Measurements from ENCODE around the gene EXOSC5. TPM values are rescaled to one million over a fixed set of nuclear protein-coding genes. Genes with fewer than 3 reads are reported as not detected.
"Not testable (repeated sequence)": the region's sequence is repeated elsewhere in the genome, so short reads cannot be mapped to it uniquely, and the experiment has no call there.

Gene EXOSC5
- total RNA-seq, 4 donors from 2014 or later, result 11.4 to 16.0 (median 14.2) TPM

DNA sequence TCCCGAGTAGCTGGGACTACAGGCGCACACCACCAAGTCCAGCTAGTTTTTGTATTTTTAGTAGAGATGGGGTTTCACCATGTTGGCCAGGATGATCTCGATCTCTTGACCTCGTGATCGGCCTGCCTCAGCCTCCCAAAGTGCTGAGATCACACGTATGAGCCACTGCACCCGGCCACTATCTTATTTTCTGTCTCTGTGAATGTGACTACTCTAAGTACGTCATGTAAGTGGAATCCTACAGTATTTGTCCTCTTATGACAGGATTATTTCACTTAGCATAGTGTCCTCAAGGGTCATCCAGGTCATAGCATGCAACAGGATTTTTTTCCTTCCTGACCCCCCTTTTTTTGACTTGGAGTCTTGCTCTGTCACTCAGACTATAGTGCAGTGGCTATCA, 25.6 kb downstream of the EXOSC5 start:
- Histone ChIP-seq H3K36me3 (peaks cover 0 to 4% of the 10 kb centered on the region in 2 donors), H3K27me3 (no peaks in the 10 kb centered on the region), H3K4me1 (peaks cover 0 to 29% (median 8%) of the 10 kb centered on the region in 3 donors), H3K4me3 (no peak overlapping the region), H3K9me3 (no peaks in the 10 kb centered on the region), H3K27ac (no peak overlapping the region)
- no peak for ATAC-seq
- TF ChIP-seq CTCF (IDR thresholded peaks at IDR 0.05) (no peak), POLR2AphosphoS5 (IDR thresholded peaks at IDR 0.05) (no peak), POLR2A (IDR thresholded peaks at IDR 0.05) (no peak), EP300 (IDR thresholded peaks at IDR 0.05) (no peak)
- WGBS, 2 donors (ENCODE audit: low coverage in 1 of 2), result 96 to 97% methylated on average over 4 to 8 of the region's 8 CpGs

DNA sequence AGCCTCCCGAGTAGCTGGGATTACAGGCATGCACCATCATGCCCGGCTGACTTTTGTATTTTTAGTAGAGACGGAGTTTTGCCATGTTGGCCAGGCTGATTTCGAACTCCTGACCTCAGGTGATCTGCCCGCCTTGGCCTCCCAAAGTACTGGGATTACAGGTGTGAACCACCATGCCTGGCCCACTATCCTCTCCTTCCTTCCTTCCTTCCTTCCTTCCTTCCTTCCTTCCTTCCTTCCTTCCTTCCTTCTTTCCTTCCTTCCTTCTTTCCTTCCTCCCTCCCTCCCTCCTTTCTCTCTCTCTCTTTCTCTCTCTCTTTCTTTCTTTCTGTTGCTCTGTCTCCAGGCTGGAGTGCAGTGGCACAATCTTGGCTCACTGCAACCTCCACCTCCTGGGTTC, 26.0 kb downstream of the EXOSC5 start:
- not testable (repeated sequence) for H3K27ac ChIP-seq, H3K27me3 ChIP-seq, ATAC-seq, H3K9me3 ChIP-seq, H3K36me3 ChIP-seq, H3K4me3 ChIP-seq
- H3K4me1 ChIP-seq, result peaks cover 0 to 24% (median 8%) of the 10 kb centered on the region in 3 donors
- WGBS, 2 donors (ENCODE audit: low coverage in 1 of 2), result 95% methylated on average over 5 of the region's 5 CpGs; no CpG with 5 or more reads in 1 of the 2 donors

DNA sequence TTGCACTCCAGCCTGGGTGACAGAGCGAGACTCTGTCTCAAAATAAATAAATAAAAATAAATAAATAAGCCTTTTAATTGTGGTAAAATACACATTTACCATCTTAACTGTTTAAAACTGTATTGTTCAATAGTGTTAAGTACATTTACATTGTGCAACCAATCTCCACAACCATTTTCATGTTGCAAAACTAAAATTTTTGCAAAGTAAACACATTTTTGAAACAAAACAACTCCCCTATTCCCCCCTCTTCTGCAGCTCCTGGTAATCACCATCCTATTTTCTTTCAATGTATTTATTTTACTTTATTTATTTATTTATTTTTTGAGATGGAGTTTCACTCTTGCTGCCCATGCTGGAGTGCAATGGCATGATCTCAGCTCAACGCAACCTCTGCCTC, 27.4 kb downstream of the EXOSC5 start:
- H3K36me3 ChIP-seq, result peaks cover 0 to 4% of the 10 kb centered on the region in 2 donors
- ATAC-seq, result no peak
- H3K27ac ChIP-seq, result no peak overlapping the region
- H3K9me3 ChIP-seq, result no peaks in the 10 kb centered on the region
- no peaks in the 10 kb centered on the region for H3K27me3 ChIP-seq
- 100% methylated on average over 2 of the region's 2 CpGs; no CpG with 5 or more reads in 1 of the 2 donors for WGBS, 2 donors (ENCODE audit: low coverage in 1 of 2)
- TF ChIP-seq POLR2AphosphoS5 (IDR thresholded peaks at IDR 0.05) (no peak), EP300 (IDR thresholded peaks at IDR 0.05) (no peak)
- H3K4me1 ChIP-seq, result peaks cover 0 to 21% (median 8%) of the 10 kb centered on the region in 3 donors
- H3K4me3 ChIP-seq, result no peak overlapping the region

GRCh38 chr19:41367848-41368301, 29.3 kb downstream of the EXOSC5 start:
- Histone ChIP-seq H3K36me3 (peaks cover 0 to 4% of the 10 kb centered on the region in 2 donors), H3K4me1 (peaks cover 0 to 21% (median 0%) of the 10 kb centered on the region in 3 donors), H3K27ac (no peak overlapping the region), H3K9me3 (no peaks in the 10 kb centered on the region), H3K27me3 (no peaks in the 10 kb centered on the region), H3K4me3 (no peak overlapping the region)
- TF ChIP-seq EP300 (IDR thresholded peaks at IDR 0.05) (no peak), CTCF (IDR thresholded peaks at IDR 0.05) (no peak), POLR2AphosphoS5 (IDR thresholded peaks at IDR 0.05) (no peak), POLR2A (IDR thresholded peaks at IDR 0.05) (no peak)
- ATAC-seq, result no peak
- WGBS, 2 donors (ENCODE audit: low coverage in 1 of 2), result 23 to 55% methylated on average over 4 to 6 of the region's 6 CpGs

DNA sequence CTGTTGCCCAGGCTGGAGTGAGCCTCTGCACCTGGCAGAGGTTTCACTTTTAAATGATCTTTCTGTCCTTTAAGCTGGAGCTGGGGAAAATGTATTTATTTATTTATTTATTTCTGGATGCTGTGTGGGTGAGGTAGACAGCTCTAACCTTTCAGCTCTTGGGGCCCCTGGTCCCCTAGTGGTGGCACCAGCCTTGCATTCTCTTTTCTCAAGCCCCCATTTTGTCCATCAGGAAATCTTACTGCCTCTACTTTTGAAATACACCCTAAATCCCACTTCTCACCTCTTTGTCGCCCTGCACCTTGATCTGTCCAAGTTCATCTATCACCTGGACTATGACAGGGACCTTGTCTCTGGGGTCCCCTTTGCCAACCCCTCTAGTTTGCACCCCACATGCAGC, 31.1 kb downstream of the EXOSC5 start:
- Histone ChIP-seq H3K36me3 (peaks cover 0 to 4% of the 10 kb centered on the region in 2 donors), H3K4me3 (no peak overlapping the region), H3K27me3 (no peaks in the 10 kb centered on the region), H3K4me1 (peaks cover 0 to 26% (median 0%) of the 10 kb centered on the region in 3 donors), H3K9me3 (no peaks in the 10 kb centered on the region), H3K27ac (no peak overlapping the region)
- WGBS, 2 donors (ENCODE audit: low coverage in 1 of 2), result 100% methylated on average over 1 of the region's 1 CpG
- ATAC-seq, result no peak
- TF ChIP-seq CTCF (IDR thresholded peaks at IDR 0.05), result no peak
- no peak for TF ChIP-seq POLR2A (IDR thresholded peaks at IDR 0.05)
- no peak for TF ChIP-seq POLR2AphosphoS5 (IDR thresholded peaks at IDR 0.05)
- TF ChIP-seq EP300 (IDR thresholded peaks at IDR 0.05), result no peak

DNA sequence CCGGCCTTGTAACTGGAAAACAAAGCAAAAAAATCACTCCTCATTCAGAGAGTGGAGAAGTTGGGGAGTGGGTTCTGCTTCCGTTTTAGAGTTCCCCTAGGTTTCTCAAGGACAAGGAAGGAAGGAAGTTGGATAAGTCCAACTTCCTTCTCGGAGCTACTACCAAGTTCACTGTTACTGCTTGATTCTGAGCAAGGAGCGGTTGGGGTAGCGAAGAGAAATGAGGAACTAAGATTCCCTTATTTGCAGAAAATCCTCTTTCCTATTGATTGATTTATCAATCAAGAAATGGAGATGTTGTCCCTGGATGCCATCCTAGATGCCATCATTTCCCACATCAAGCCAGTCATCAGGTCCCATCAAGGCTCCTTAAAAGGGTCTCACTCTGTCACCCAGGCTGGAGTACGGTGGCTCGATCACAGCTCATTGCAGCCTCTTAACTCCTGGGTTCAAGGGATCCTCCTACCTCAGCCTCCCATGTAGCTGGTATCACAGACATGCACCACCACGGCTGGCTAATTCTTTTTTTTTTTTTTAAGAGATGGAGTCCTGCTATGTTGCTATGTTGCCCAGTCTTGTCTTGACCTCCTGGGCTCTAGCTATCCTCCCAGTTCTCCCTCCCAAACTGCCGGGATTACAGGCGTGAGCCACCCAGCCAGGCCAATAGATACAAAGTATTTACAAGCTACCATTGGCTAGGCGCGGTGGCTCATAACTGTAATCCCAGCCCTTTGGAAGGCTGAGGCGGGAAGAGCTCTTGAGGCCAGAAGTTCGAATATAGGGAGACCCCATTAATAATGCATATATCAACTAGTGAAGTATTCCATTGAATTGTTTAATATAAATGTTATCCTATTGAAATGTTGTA, 32.4 kb downstream of the EXOSC5 start:
- no peak for TF ChIP-seq POLR2AphosphoS5 (IDR thresholded peaks at IDR 0.05)
- no peak for TF ChIP-seq POLR2A (IDR thresholded peaks at IDR 0.05)
- TF ChIP-seq CTCF (IDR thresholded peaks at IDR 0.05), result no peak
- no peak for TF ChIP-seq EP300 (IDR thresholded peaks at IDR 0.05)
- H3K4me1 ChIP-seq, result peaks cover 0 to 26% (median 0%) of the 10 kb centered on the region in 3 donors
- peak overlapping the region; percentile 91 to 100 (median 98) for H3K27ac ChIP-seq
- H3K27me3 ChIP-seq, result no peaks in the 10 kb centered on the region
- H3K36me3 ChIP-seq, result peaks cover 0 to 4% of the 10 kb centered on the region in 2 donors
- no peak for ATAC-seq
- H3K4me3 ChIP-seq, result peak overlapping the region; percentile 71 to 78
- no peaks in the 10 kb centered on the region for H3K9me3 ChIP-seq
- WGBS, 2 donors (ENCODE audit: low coverage in 1 of 2), result 65 to 77% methylated on average over 8 to 9 of the region's 14 CpGs
